Keratinocyte (primary cell): ENCODE measurements around the gene FLVCR2. TPM values are rescaled to one million over a fixed set of nuclear protein-coding genes. Genes with fewer than 3 reads are reported as not detected.

Experiments used
- DNase-seq: peaks from one replicate; pipeline ENCODE4 v3.0.0-alpha.2; 2011; ENCODE audit warnings: low read depth, missing footprints, low spot score
- FAIRE-seq: peaks from 2 replicates; lab custom pipeline; 2011; peaks lifted over from hg19 to GRCh38; lab: Jason Lieb, UNC
- H2AFZ ChIP-seq: 2 replicates; pipeline ENCODE4 v1.6.0; 2012; ENCODE audit warnings: low read length, control low read depth, inconsistent platforms; ENCODE audit not compliant: control insufficient read depth
- H3K27ac ChIP-seq: 2 replicates; pipeline ENCODE4 v1.5.1; 2011; ENCODE audit warnings: low read length; ENCODE audit not compliant: control insufficient read depth, insufficient read depth
- H3K27me3 ChIP-seq: 3 replicates; pipeline ENCODE4 v1.6.0; 2011; ENCODE audit warnings: low read length; ENCODE audit not compliant: control insufficient read depth, insufficient read depth; ENCODE audit errors: extremely low read depth
- H3K36me3 ChIP-seq, 2 experiments: 2 replicates in 1 of 2; 3 replicates in 1 of 2; pipeline ENCODE4 v1.5.1; 2011; ENCODE audit warnings: low read length in 2 of 2, mild to moderate bottlenecking in 1 of 2; ENCODE audit not compliant: control insufficient read depth in 2 of 2, insufficient read depth in 2 of 2; ENCODE audit errors: extremely low read depth in 1 of 2
- H3K4me1 ChIP-seq: 3 replicates; pipeline ENCODE4 v1.5.1; 2011; ENCODE audit warnings: low read length; ENCODE audit not compliant: control insufficient read depth, insufficient read depth; ENCODE audit errors: extremely low read depth
- H3K4me2 ChIP-seq: 3 replicates; pipeline ENCODE4 v1.6.0; 2011; ENCODE audit warnings: low read depth, low read length; ENCODE audit not compliant: control insufficient read depth, insufficient read depth; ENCODE audit errors: extremely low read depth
- H3K4me3 ChIP-seq, 3 experiments: fragments of 200-600 bp in 1 of 3; sonication (generic) in 1 of 3; 2 replicates in 2 of 3; 3 replicates in 1 of 3; pipeline ENCODE4 v1.5.1; 2011 to 2016; ENCODE audit warnings: low read length in 3 of 3, mild to moderate bottlenecking in 3 of 3, control low read depth in 2 of 3, inconsistent platforms in 1 of 3, low read depth in 1 of 3, mixed read lengths in 1 of 3, mixed run types in 1 of 3, moderate library complexity in 1 of 3; ENCODE audit not compliant: control insufficient read depth in 2 of 3, insufficient read depth in 2 of 3; ENCODE audit errors: extremely low read depth in 1 of 3
- H3K79me2 ChIP-seq: 2 replicates; pipeline ENCODE4 v1.6.0; 2012; ENCODE audit warnings: low read length; ENCODE audit not compliant: control insufficient read depth, insufficient read depth
- H3K9ac ChIP-seq: 3 replicates; pipeline ENCODE4 v1.6.0; 2011; ENCODE audit warnings: low read length; ENCODE audit not compliant: control insufficient read depth, insufficient read depth; ENCODE audit errors: extremely low read depth
- H3K9me1 ChIP-seq: 3 replicates; pipeline ENCODE4 v1.6.0; 2011; ENCODE audit warnings: low read length; ENCODE audit not compliant: control insufficient read depth, insufficient read depth; ENCODE audit errors: extremely low read depth
- H3K9me3 ChIP-seq: 2 replicates; pipeline ENCODE4 v1.5.1; 2012; ENCODE audit warnings: low read depth, low read length; ENCODE audit not compliant: control insufficient read depth
- H4K20me1 ChIP-seq: 3 replicates; pipeline ENCODE4 v1.6.0; 2011; ENCODE audit warnings: low read length; ENCODE audit not compliant: control insufficient read depth, insufficient read depth; ENCODE audit errors: extremely low read depth
- EZH2 ChIP-seq: IDR thresholded peaks from one replicate; pipeline ENCODE4 v1.6.1; 2012; ENCODE audit warnings: inconsistent platforms, mild to moderate bottlenecking, low read length, moderate library complexity
- dilution Hi-C: fragments of 300-500 bp; cut with MboI; formaldehyde crosslinking; loops from one replicate; pipeline ENCODE4 v1.7.0; 2020; ENCODE audit warnings: low sequenced_read_pairs; ENCODE audit not compliant: extremely low pct_ligation_motif_present
- polyA plus RNA-seq, 5 experiments: library from polyadenylated mRNA; depleted of rRNA in 3 of 5; stranded (reverse) in 3 of 5; stranded (forward) in 1 of 5; unstranded in 1 of 5; fragments of >200 nt; gene quantifications; 1 replicate in 1 of 5; 2 replicates in 3 of 5; 3 replicates in 1 of 5; pipeline versions ENCODE4 v1.2.1 to v1.2.3, GENCODE V29; 2011 to 2012; ENCODE audit warnings: missing spikeins in 2 of 5, low read depth in 1 of 5, low replicate concordance in 1 of 5
- TF ChIP-seq, protein P1 (sequence below), 3 experiments: IDR thresholded peaks in 1 of 3; conservative IDR thresholded peaks in 1 of 3; optimal IDR thresholded peaks in 1 of 3; 2 replicates in 2 of 3; 3 replicates in 1 of 3; pipeline versions ENCODE3 to v1.5.1; 2011; ENCODE audit warnings: low read length in 3 of 3, mild to moderate bottlenecking in 3 of 3, moderate library complexity in 2 of 3, control low read depth in 1 of 3, inconsistent platforms in 1 of 3; ENCODE audit not compliant: insufficient read depth in 2 of 3; ENCODE audit errors: extremely low read depth in 1 of 3

FLVCR2 gene
- polyA plus RNA-seq, 1 donor (not counting 4 experiments of a cell fraction or from before 2014, with no cell fraction given) = 0.45 TPM

DNA sequence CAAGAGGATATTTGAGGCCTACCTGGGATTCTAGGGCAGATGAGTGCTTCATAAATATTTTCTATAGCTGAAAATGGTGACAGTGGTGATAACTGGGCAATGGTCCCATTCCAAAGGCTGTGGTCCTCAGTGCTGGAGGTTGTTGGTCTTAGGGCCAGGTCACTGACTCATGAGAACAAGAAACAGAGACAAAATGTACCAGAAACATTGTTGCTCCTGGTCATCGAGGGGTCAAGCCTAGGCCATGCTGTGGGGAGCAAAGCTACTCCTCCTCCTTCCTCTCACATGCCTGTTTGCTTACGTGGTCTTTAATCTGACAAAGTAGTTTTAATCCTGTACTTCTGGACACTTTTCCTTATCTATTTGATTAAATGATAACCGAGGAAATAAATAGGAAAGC is 48.4 kb downstream of the FLVCR2 start:
- H3K4me1 ChIP-seq = no peaks in the 10 kb centered on the region
- no peak overlapping the region for H2AFZ ChIP-seq
- H3K27ac ChIP-seq = no peak overlapping the region
- no peak overlapping the region for H3K4me2 ChIP-seq
- H3K9me3 ChIP-seq = no peaks in the 10 kb centered on the region
- no peaks in the 10 kb centered on the region for H3K79me2 ChIP-seq
- FAIRE-seq (no peak), DNase-seq (no peak)
- dilution Hi-C loops = no loop called here
- no peaks in the 10 kb centered on the region for H4K20me1 ChIP-seq
- no peaks in the 10 kb centered on the region for H3K9me1 ChIP-seq
- no peak overlapping the region for H3K4me3 ChIP-seq
- H3K36me3 ChIP-seq = no peaks in the 10 kb centered on the region
- TF ChIP-seq EZH2 = no peak
- TF ChIP-seq, protein P1, sequence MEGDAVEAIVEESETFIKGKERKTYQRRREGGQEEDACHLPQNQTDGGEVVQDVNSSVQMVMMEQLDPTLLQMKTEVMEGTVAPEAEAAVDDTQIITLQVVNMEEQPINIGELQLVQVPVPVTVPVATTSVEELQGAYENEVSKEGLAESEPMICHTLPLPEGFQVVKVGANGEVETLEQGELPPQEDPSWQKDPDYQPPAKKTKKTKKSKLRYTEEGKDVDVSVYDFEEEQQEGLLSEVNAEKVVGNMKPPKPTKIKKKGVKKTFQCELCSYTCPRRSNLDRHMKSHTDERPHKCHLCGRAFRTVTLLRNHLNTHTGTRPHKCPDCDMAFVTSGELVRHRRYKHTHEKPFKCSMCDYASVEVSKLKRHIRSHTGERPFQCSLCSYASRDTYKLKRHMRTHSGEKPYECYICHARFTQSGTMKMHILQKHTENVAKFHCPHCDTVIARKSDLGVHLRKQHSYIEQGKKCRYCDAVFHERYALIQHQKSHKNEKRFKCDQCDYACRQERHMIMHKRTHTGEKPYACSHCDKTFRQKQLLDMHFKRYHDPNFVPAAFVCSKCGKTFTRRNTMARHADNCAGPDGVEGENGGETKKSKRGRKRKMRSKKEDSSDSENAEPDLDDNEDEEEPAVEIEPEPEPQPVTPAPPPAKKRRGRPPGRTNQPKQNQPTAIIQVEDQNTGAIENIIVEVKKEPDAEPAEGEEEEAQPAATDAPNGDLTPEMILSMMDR (optimal IDR thresholded peaks at IDR 0.05 in 1 of 3, IDR thresholded peaks at IDR 0.05 in 1 of 3, conservative IDR thresholded peaks at IDR 0.05 in 1 of 3; ENCODE audit: extremely low read depth in 1 of 3, insufficient read depth in 2 of 3, low read length in 3 of 3) = no peak
- no peaks in the 10 kb centered on the region for H3K27me3 ChIP-seq
- no peak overlapping the region for H3K9ac ChIP-seq

- H3K36me3 ChIP-seq = no peaks in the 10 kb centered on the region
- no peak overlapping the region for H3K4me2 ChIP-seq
- no peaks in the 10 kb centered on the region for H3K27me3 ChIP-seq
- dilution Hi-C loops = no loop called here
- no peaks in the 10 kb centered on the region for H3K79me2 ChIP-seq
- H3K9me1 ChIP-seq = no peaks in the 10 kb centered on the region
- H4K20me1 ChIP-seq = no peaks in the 10 kb centered on the region
- FAIRE-seq = no peak
- no peak for DNase-seq
- no peak for TF ChIP-seq EZH2
- TF ChIP-seq, protein P1 (optimal IDR thresholded peaks at IDR 0.05 in 1 of 3, IDR thresholded peaks at IDR 0.05 in 1 of 3, conservative IDR thresholded peaks at IDR 0.05 in 1 of 3; ENCODE audit: extremely low read depth in 1 of 3, insufficient read depth in 2 of 3, low read length in 3 of 3) = no peak
- H2AFZ ChIP-seq = no peak overlapping the region
- H3K4me3 ChIP-seq = no peak overlapping the region
- no peak overlapping the region for H3K9ac ChIP-seq
- H3K27ac ChIP-seq = no peak overlapping the region
- no peaks in the 10 kb centered on the region for H3K9me3 ChIP-seq
- H3K4me1 ChIP-seq = no peaks in the 10 kb centered on the region
Measured at GRCh38 chr14:75627406-75627805, 49.0 kb downstream of the FLVCR2 start.
